Mucosa of descending colon (tissue), 3 donors: ENCODE data around the gene STRIT1. TPM values are rescaled to one million over a fixed set of nuclear protein-coding genes. Genes with fewer than 3 reads are reported as not detected.

Experiments
- ATAC-seq: fragments of 200-7000 bp; cut with Tn5 transposase; one replicate; pipeline ENCODE4 v1.9.1; 2020; ENCODE audit warnings: mild to moderate bottlenecking, moderate library complexity
- DNase-seq, 3 donors: peaks; one replicate each; pipeline ENCODE4 v3.0.0-alpha.2; 2020
- H3K36me3 ChIP-seq: fragments of 200-600 bp; one replicate; pipeline ENCODE4 v1.8.0; 2021; ENCODE audit warnings: low read depth, mild to moderate bottlenecking
- H3K4me1 ChIP-seq: fragments of 200-600 bp; one replicate; pipeline ENCODE4 v1.8.0; 2021; ENCODE audit warnings: low read depth, mild to moderate bottlenecking
- H3K4me3 ChIP-seq: fragments of 200-600 bp; one replicate; pipeline ENCODE4 v1.8.0; 2021; ENCODE audit warnings: mild to moderate bottlenecking
- H3K9me3 ChIP-seq: fragments of 200-600 bp; one replicate; pipeline ENCODE4 v1.8.0; 2021; ENCODE audit warnings: mild to moderate bottlenecking
- intact Hi-C, 2 donors: fragments of 100-400 bp; cut with DNase I in 1 of 2; cut with micrococcal nuclease in 1 of 2; formaldehyde crosslinking; loops; one replicate each; pipeline versions ENCODE4 v1.11.0 to v1.11.1; 2022; cut with DNase I, micrococcal nuclease
- total RNA-seq, 3 donors: library from RNA; stranded (reverse); fragmentation: NEBNext Ultra II Directional in 2 of 3; extraction: Animal tissue kit (Norgen Biotek cat#: 25700) in 2 of 3; gene quantifications; one replicate each; pipeline versions ENCODE4 v1.2.1 to v1.2.4, GENCODE V29; 2021 to 2023
- TF ChIP-seq, protein P1 (sequence below): fragments of 200-600 bp; IDR thresholded peaks from one replicate; pipeline ENCODE4 v1.8.0; 2022; ENCODE audit warnings: antibody characterized with exemption, mild to moderate bottlenecking
- donor health status: DM: no; HTN: no; CAD: no; lungs with moderate emphysema.
- donor health status: DM: no; HTN: no; CAD: no.
- donor health status: DM: no; HTN: yes; CAD: no.

Gene STRIT1
- total RNA-seq, 3 donors from 2014 or later: not detected

DNA sequence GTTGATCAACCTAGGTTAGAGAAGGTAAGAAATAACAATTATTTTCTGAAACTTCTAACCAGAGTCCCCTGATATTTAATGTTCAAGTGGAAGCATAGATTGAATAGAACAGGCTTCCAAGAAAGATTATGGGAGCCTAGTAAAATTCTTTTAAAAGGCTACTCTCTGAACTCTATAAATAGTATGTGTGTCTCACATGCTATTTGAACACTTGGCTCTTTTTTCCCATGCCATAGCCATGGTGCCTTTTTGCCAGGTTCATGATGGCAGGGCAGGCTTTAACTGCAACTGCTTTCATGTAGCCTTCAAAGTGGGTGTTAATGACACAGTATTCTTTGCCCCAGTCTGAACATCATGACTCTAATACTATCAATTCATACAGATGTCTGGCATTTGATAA, 22.9 kb upstream of the STRIT1 start:
- DNase-seq: no peak
- H3K4me1 ChIP-seq: no peaks in the 10 kb centered on the region
- no peak overlapping the region for H3K4me3 ChIP-seq
- TF ChIP-seq, protein P1, sequence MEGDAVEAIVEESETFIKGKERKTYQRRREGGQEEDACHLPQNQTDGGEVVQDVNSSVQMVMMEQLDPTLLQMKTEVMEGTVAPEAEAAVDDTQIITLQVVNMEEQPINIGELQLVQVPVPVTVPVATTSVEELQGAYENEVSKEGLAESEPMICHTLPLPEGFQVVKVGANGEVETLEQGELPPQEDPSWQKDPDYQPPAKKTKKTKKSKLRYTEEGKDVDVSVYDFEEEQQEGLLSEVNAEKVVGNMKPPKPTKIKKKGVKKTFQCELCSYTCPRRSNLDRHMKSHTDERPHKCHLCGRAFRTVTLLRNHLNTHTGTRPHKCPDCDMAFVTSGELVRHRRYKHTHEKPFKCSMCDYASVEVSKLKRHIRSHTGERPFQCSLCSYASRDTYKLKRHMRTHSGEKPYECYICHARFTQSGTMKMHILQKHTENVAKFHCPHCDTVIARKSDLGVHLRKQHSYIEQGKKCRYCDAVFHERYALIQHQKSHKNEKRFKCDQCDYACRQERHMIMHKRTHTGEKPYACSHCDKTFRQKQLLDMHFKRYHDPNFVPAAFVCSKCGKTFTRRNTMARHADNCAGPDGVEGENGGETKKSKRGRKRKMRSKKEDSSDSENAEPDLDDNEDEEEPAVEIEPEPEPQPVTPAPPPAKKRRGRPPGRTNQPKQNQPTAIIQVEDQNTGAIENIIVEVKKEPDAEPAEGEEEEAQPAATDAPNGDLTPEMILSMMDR: no peak
- H3K9me3 ChIP-seq: no peaks in the 10 kb centered on the region
- ATAC-seq: no peak
- H3K36me3 ChIP-seq: no peaks in the 10 kb centered on the region
- intact Hi-C loops: no loop called here

DNA sequence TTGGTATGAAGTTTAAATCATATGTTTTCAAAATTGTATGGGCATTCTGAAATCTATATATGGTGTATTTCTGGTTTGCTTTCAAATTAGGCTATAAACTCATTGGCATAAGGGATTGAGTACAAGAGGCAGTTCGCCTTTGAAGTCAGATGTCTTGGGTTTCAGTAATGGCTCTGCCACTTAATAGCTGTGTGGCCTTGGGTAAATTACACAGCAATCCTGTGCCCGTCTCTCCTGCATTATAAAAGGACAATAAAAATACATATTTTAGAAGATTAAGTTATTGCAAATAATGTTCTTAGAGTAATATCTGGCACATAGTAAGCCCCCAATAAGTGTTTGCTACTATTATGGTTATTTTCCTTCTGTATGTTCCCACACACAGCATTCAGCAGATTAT, 20.4 kb upstream of the STRIT1 start:
- Histone ChIP-seq H3K36me3 (no peaks in the 10 kb centered on the region), H3K4me1 (no peaks in the 10 kb centered on the region), H3K4me3 (no peak overlapping the region), H3K9me3 (no peaks in the 10 kb centered on the region)
- DNase-seq (no peak), ATAC-seq (no peak)
- intact Hi-C loops: no loop called here
- TF ChIP-seq, protein P1: no peak

DNA sequence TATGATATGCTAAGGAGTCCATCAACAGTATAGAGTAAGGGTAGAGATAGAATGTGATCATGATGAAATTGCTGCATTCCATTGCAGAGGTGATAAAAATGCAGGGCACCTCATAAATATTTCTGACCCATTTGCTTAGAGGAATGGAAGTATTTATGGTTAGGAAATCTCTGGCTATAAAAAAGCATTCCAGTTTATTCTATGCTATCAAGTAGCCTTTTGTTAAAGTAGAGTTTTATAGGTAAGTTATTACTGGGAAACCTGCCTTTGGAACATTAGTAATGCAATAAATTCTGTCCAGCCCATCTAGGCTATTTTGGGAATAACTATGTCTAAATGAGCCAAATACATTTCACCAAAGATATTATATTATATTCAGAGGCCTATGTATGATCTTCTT, 19.8 kb upstream of the STRIT1 start:
- Histone ChIP-seq H3K4me1 (no peaks in the 10 kb centered on the region), H3K9me3 (no peaks in the 10 kb centered on the region), H3K36me3 (no peaks in the 10 kb centered on the region), H3K4me3 (no peak overlapping the region)
- TF ChIP-seq, protein P1: no peak
- ATAC-seq (no peak), DNase-seq (no peak)
- intact Hi-C loops: no loop called here

DNA sequence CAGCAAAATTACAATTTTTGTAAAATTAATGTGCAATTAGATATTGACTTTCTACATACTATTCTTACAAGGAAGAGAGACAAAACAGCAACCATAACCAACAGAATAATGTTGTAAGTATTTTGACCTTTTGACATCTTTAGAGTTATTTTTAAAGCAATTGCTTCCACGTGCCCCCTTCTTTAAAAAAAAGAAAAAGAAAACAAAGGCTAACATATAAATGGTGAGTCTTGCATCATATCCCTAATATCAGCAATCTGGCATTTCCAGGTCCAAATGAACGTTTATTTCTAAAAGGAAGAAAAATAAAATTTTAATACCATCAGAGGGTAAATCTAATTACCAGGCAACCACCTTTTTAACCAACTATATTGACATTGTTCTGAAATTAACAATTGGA, 19.3 kb upstream of the STRIT1 start:
- TF ChIP-seq, protein P1: no peak
- intact Hi-C loops: no loop called here

DNA sequence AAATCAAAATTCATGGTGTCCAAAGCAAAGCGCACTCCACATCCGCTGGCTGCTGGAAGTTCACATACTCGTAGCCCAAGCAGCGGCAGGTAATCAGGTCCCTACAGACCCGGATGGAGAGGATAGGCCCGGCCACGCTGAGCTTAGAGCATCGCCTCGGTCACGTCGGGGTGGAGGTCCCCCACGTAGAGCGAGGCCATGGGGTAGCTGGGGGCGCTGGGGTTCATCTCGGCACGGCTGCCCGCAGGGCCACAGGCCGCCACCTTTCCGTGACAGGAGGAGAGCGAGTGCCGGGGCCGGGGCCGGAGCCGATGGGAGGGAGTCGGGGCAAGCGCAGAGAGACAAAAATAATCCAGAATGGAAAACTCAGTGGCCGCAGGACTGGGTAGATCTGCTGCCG, 16.1 kb upstream of the STRIT1 start:
- DNase-seq: peak in 1 of 3 donors; percentile 14
- no peaks in the 10 kb centered on the region for H3K9me3 ChIP-seq
- no peaks in the 10 kb centered on the region for H3K36me3 ChIP-seq
- no peak for ATAC-seq
- intact Hi-C loops: no loop called here
- TF ChIP-seq, protein P1: no peak
- no peak overlapping the region for H3K4me3 ChIP-seq
- no peaks in the 10 kb centered on the region for H3K4me1 ChIP-seq

More for the DNA sequence above, 19.3 kb upstream of the STRIT1 start:
- no peak for ATAC-seq
- DNase-seq: no peak
- Histone ChIP-seq H3K4me3 (no peak overlapping the region), H3K4me1 (no peaks in the 10 kb centered on the region), H3K9me3 (no peaks in the 10 kb centered on the region), H3K36me3 (no peaks in the 10 kb centered on the region)

DNA sequence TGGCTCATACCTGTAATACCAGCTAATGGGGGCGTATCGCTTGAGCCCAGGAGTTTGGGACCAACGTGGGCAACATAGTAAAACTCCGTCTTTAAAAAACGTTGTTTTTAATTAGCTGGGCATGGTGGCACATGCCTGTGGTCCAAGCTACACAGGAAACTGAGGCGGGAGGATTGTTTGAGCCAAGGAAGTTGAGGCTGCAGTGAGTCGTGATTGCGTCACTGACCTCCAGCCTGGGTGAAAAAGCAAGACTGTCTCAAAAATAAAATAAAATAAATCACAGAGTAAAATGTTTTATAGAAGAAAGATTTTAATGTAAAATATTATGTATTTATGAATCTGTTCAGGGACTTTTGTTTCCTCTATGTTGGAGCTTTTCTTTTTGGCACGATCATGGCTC, 15.3 kb upstream of the STRIT1 start:
- TF ChIP-seq, protein P1: no peak
- H3K4me3 ChIP-seq: no peak overlapping the region
- no peaks in the 10 kb centered on the region for H3K36me3 ChIP-seq
- no peak for DNase-seq
- no peaks in the 10 kb centered on the region for H3K9me3 ChIP-seq
- no peaks in the 10 kb centered on the region for H3K4me1 ChIP-seq
- intact Hi-C loops: no loop called here
- ATAC-seq: no peak
